Large intestine (tissue), 3 donors: ENCODE data around the gene MAST4. TPM values are rescaled to one million over a fixed set of nuclear protein-coding genes. Genes with fewer than 3 reads are reported as not detected.

Experiments
- DNase-seq, 2 donors: peaks; one replicate each; pipeline versions ENCODE4 v3.0.0 to v3.0.0-alpha.2; 2013
- H3K27ac ChIP-seq: one replicate; pipeline ENCODE4 v1.5.1; 2013; ENCODE audit warnings: low read length
- H3K27me3 ChIP-seq: 2 replicates; pipeline ENCODE4 v1.6.1; 2013; ENCODE audit warnings: low read length; ENCODE audit not compliant: control insufficient read depth, insufficient read depth
- H3K36me3 ChIP-seq: 2 replicates; pipeline ENCODE4 v1.6.1; 2013; ENCODE audit warnings: low read length; ENCODE audit not compliant: control insufficient read depth, insufficient read depth
- H3K4me1 ChIP-seq: one replicate; pipeline ENCODE4 v1.6.1; 2013; ENCODE audit warnings: low read length; ENCODE audit not compliant: control insufficient read depth, insufficient read depth
- H3K4me3 ChIP-seq: one replicate; pipeline ENCODE4 v1.5.1; 2013; ENCODE audit warnings: low read length
- H3K9me3 ChIP-seq: one replicate; pipeline ENCODE4 v1.6.1; 2013; ENCODE audit warnings: mild to moderate bottlenecking, low read depth, low read length, moderate library complexity; ENCODE audit not compliant: control insufficient read depth
- WGBS: methylation state at CpG from one replicate; pipeline ENCODE4 v1.1.5; 2013; ENCODE audit warnings: low lambda C conversion rate; ENCODE audit not compliant: insufficient coverage; 5-methylcytosine and 5-hydroxymethylcytosine counted together
- polyA plus RNA-seq: library from polyadenylated mRNA; unstranded; fragments of 120-200 nt; gene quantifications from one replicate; pipeline ENCODE4 v1.2.1, GENCODE V29; 2013

MAST4 gene
- polyA plus RNA-seq, 1 donor: 14.8 TPM

DNA sequence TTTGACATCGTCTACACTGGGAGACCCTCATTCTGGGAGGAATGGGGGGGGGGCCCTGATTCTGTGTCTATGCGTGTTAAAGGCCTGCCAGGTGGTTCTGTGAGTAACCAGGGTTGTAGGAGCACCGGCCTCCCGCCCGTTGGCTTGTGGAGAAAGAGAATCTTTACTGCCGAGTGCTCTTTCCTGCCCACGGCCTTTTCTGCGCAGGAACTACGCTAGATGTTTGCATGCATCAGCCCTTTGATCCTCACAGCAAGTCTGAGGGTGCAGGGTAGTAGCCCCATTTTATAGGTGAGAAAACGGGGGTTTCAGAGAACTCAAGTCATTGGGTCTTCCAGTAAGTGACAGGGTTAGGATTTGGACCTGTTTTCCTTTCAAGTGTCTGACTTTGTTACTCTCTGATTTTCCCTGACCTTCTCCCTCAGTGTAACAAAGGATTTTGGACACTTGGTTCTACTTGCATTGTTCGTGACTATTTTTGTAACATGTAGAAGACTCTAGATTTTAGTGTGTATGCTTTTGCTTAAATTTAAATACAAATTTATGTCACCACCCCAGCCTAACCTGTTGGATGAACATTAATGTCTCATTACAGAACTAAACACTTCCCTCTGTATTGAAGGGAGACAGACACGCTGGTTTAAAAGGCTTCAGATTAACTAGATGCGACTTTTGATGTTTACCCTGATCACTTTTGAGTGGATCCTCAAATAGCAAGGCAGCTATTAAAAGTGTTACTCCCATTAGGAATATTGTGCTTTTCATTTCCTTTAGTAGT is 22.0 kb downstream of the MAST4 start:
- no peak overlapping the region for H3K4me3 ChIP-seq
- no peaks in the 10 kb centered on the region for H3K4me1 ChIP-seq
- 83% methylated on average over 2 of the region's 13 CpGs for WGBS
- no peaks in the 10 kb centered on the region for H3K27me3 ChIP-seq
- DNase-seq: no peak
- H3K9me3 ChIP-seq: no peaks in the 10 kb centered on the region
- no peaks in the 10 kb centered on the region for H3K36me3 ChIP-seq
- H3K27ac ChIP-seq: no peak overlapping the region

DNA sequence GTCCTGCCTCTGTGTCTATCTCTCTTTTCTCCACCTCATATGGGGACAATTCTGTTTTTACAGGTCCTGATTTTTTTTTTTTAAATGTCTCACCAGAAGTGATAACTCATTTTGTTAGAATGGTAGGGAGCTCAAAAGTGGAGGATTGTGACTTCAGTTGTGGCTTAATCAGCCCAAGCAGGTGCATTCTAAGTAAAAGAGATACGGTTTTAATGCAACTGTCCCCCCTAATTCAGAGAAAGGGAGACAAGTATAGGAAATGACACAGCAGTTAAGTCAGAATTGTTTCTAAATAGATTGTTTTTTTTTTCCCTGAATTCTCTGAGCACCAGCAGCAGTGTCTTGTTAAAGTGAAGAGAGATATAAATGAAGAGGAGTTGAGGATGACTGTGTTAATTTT is 24.5 kb downstream of the MAST4 start:
- Histone ChIP-seq H3K4me3 (no peak overlapping the region), H3K9me3 (no peaks in the 10 kb centered on the region), H3K27me3 (no peaks in the 10 kb centered on the region), H3K27ac (no peak overlapping the region), H3K4me1 (no peaks in the 10 kb centered on the region), H3K36me3 (no peaks in the 10 kb centered on the region)
- 67% methylated on average over 1 of the region's 1 CpG for WGBS
- no peak for DNase-seq

- no peak overlapping the region for H3K27ac ChIP-seq
- no CpG with 5 or more reads among the region's 2 CpGs for WGBS
- no peak overlapping the region for H3K4me3 ChIP-seq
- DNase-seq: no peak
- H3K4me1 ChIP-seq: no peaks in the 10 kb centered on the region
- no peaks in the 10 kb centered on the region for H3K36me3 ChIP-seq
- H3K9me3 ChIP-seq: no peaks in the 10 kb centered on the region
- H3K27me3 ChIP-seq: no peaks in the 10 kb centered on the region
Measured at GRCh38 chr5:66621146-66621545, 25.0 kb downstream of the MAST4 start.

DNA sequence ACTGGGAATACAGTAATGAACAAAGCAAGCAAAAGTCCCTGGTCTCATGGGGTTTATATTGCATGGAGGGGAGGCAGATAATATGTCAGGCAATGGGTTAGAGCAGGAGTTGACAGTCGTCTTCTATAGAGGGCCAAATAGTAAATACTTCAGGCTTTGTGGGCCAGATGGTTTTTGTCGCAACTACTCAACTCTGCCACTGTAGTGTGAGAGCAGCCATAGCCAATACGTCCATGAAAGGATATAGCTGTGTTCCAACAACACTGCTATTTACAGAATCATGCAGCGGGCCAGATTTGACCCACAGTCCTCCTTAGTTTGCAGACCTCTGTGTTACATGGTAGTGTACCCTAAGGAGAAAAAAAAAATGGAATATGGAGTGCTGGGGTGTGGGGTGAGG is 25.5 kb downstream of the MAST4 start:
- no peaks in the 10 kb centered on the region for H3K9me3 ChIP-seq
- no peak overlapping the region for H3K27ac ChIP-seq
- H3K27me3 ChIP-seq: no peaks in the 10 kb centered on the region
- no peaks in the 10 kb centered on the region for H3K4me1 ChIP-seq
- no peak for DNase-seq
- H3K4me3 ChIP-seq: no peak overlapping the region
- no peaks in the 10 kb centered on the region for H3K36me3 ChIP-seq
- no CpG with 5 or more reads among the region's 4 CpGs for WGBS

DNA sequence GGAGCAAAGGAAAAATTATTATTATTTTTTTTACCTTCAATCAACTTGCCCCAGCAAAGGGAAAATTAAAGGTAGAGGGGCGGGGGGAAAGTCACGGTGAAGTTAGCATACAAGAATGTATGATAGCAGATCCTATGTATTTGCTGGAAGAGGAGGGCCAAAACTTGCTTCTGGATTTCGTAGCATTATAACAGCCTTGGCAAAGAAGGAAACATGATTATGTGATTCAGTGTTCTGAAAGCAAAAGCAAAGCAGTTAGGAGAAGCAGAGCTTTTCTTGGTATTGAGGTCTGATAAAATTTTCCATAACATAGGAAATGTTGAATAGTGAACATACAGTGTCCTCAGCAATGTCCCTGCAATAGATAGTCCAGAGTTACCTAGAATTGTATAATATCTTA is 32.4 kb downstream of the MAST4 start:
- WGBS: no CpG with 5 or more reads among the region's 3 CpGs

DNA sequence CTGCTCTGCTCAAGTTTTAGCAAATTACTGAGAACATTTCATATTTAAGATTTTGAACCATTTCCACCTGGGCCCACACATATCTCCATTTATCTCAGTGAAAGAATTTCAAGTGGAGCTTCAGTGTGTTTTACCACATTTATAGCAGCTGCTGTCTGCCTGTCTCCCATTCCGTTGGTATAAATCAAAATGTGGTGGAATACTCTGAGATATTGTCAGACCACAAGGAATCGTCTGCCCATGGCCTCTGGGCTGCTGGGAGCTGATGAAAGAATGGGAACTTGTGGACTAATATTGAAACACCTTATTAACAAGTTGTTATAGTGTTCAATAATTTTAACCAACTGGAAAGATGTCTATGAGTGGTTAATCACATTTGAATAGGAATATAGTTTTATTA is 33.3 kb downstream of the MAST4 start:
- no peaks in the 10 kb centered on the region for H3K4me1 ChIP-seq
- no peaks in the 10 kb centered on the region for H3K27me3 ChIP-seq
- H3K9me3 ChIP-seq: no peaks in the 10 kb centered on the region
- no peaks in the 10 kb centered on the region for H3K36me3 ChIP-seq
- no peak for DNase-seq
- H3K4me3 ChIP-seq: no peak overlapping the region
- WGBS: 80% methylated on average over 1 of the region's 2 CpGs
- H3K27ac ChIP-seq: no peak overlapping the region

More for the DNA sequence above, 32.4 kb downstream of the MAST4 start:
- no peaks in the 10 kb centered on the region for H3K4me1 ChIP-seq
- no peak for DNase-seq
- H3K27me3 ChIP-seq: no peaks in the 10 kb centered on the region
- H3K9me3 ChIP-seq: no peaks in the 10 kb centered on the region
- no peak overlapping the region for H3K4me3 ChIP-seq
- no peak overlapping the region for H3K27ac ChIP-seq
- H3K36me3 ChIP-seq: no peaks in the 10 kb centered on the region

GRCh38 chr5:66633754-66634153 is 37.6 kb downstream of the MAST4 start:
- H3K27me3 ChIP-seq: no peaks in the 10 kb centered on the region
- H3K9me3 ChIP-seq: no peaks in the 10 kb centered on the region
- no peak for DNase-seq
- H3K4me3 ChIP-seq: no peak overlapping the region
- no peaks in the 10 kb centered on the region for H3K36me3 ChIP-seq
- H3K4me1 ChIP-seq: no peaks in the 10 kb centered on the region
- WGBS: 100% methylated on average over 1 of the region's 3 CpGs
- H3K27ac ChIP-seq: no peak overlapping the region

- no CpG with 5 or more reads among the region's 3 CpGs for WGBS
- H3K27ac ChIP-seq: no peak overlapping the region
- H3K36me3 ChIP-seq: no peaks in the 10 kb centered on the region
- no peaks in the 10 kb centered on the region for H3K4me1 ChIP-seq
- no peak for DNase-seq
- H3K4me3 ChIP-seq: no peak overlapping the region
- no peaks in the 10 kb centered on the region for H3K9me3 ChIP-seq
- H3K27me3 ChIP-seq: no peaks in the 10 kb centered on the region
Measured at GRCh38 chr5:66634601-66635000, 38.4 kb downstream of the MAST4 start.

DNA sequence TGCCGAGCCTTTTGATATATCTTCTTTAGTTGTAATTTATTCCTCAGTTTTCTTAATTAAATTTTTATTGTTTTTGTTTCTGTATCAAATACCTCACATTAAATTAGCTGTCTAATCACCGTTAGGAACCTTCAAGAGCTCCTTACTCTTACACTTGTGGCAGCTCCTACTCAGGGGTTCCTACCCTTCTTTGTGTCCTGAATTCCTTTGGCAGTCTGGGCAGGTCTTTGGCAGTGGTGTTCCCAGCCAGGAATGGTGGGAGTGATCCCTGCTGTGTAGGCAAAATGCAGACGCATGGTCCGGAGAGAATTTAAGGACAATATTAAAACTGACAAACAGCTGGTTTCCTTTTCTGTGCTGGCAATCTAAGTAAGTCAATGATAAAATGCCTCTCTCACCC is 41.8 kb downstream of the MAST4 start:
- Histone ChIP-seq H3K36me3 (no peaks in the 10 kb centered on the region), H3K4me3 (no peak overlapping the region), H3K27me3 (no peaks in the 10 kb centered on the region), H3K27ac (no peak overlapping the region), H3K9me3 (no peaks in the 10 kb centered on the region), H3K4me1 (no peaks in the 10 kb centered on the region)
- 86% methylated on average over 2 of the region's 4 CpGs for WGBS
- no peak for DNase-seq

- Histone ChIP-seq H3K36me3 (no peaks in the 10 kb centered on the region), H3K4me3 (no peak overlapping the region), H3K9me3 (no peaks in the 10 kb centered on the region), H3K27ac (no peak overlapping the region), H3K4me1 (no peaks in the 10 kb centered on the region), H3K27me3 (no peaks in the 10 kb centered on the region)
- WGBS: 86% methylated on average over 1 of the region's 1 CpG
- DNase-seq: no peak
Measured at GRCh38 chr5:66639037-66639436, 42.8 kb downstream of the MAST4 start.

DNA sequence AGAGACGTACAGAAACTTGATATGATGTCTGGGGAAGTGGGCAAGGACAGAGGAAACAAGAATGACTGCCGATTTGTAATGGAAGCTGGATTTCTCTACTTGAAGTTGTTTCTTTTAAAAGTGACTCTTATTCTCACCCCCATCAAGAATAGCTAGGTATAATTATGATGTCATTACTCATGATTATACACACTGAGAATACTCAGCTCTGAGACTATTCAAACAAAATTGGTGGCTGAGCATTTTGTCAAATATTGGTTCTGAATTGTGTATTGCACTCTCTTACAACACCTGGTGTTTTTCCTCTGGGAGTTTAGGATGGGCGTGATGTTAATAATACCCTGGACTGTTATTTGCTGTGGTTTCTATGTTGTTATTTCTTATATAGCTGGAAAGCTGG is 46.3 kb downstream of the MAST4 start:
- Histone ChIP-seq H3K27ac (no peak overlapping the region), H3K4me3 (no peak overlapping the region), H3K36me3 (no peaks in the 10 kb centered on the region), H3K27me3 (no peaks in the 10 kb centered on the region), H3K4me1 (no peaks in the 10 kb centered on the region), H3K9me3 (no peaks in the 10 kb centered on the region)
- no peak for DNase-seq
- WGBS: 92% methylated on average over 3 of the region's 3 CpGs
